ENCODE data around the gene DNAJB2.

GRCh38 chr2:219273937-219274336, 5.2 kb upstream of the DNAJB2 start:
- TF ChIP-seq, protein P1, sequence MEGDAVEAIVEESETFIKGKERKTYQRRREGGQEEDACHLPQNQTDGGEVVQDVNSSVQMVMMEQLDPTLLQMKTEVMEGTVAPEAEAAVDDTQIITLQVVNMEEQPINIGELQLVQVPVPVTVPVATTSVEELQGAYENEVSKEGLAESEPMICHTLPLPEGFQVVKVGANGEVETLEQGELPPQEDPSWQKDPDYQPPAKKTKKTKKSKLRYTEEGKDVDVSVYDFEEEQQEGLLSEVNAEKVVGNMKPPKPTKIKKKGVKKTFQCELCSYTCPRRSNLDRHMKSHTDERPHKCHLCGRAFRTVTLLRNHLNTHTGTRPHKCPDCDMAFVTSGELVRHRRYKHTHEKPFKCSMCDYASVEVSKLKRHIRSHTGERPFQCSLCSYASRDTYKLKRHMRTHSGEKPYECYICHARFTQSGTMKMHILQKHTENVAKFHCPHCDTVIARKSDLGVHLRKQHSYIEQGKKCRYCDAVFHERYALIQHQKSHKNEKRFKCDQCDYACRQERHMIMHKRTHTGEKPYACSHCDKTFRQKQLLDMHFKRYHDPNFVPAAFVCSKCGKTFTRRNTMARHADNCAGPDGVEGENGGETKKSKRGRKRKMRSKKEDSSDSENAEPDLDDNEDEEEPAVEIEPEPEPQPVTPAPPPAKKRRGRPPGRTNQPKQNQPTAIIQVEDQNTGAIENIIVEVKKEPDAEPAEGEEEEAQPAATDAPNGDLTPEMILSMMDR (conservative IDR thresholded peaks at IDR 0.05; ENCODE audit: low read length) = no peak
- no peak for TF ChIP-seq EZH2phosphoT487 (IDR thresholded peaks at IDR 0.05; ENCODE audit: borderline replicate concordance, low read depth, low read length)

Data from OCI-LY7 (cell line).